ENCODE data around the gene TTC16. TPM values are rescaled to one million over a fixed set of nuclear protein-coding genes. Genes with fewer than 3 reads are reported as not detected.

Gene TTC16
- total and polyA plus RNA-seq, 8 donors: 0.08 to 0.12 TPM; not detected in 6

GRCh38 chr9:127686461-127687393, 29.2 kb upstream of the TTC16 start:
- Histone ChIP-seq H3K27ac (no peak overlapping the region), H3K4me1 (no peaks in the 10 kb centered on the region), H3K27me3 (no peaks in the 10 kb centered on the region), H3K4me3 (no peak overlapping the region), H3K9me3 (no peaks in the 10 kb centered on the region), H3K36me3 (peaks cover 17 to 91% (median 84%) of the 10 kb centered on the region in 4 donors)
- DNase-seq: no peak
- intact Hi-C loops (cut with DNase I; ENCODE audit: low total_unique reads): no loop called here
- TF ChIP-seq EP300 (IDR thresholded peaks at IDR 0.05) (no peak), POLR2AphosphoS5 (IDR thresholded peaks at IDR 0.05) (no peak), CTCF (IDR thresholded peaks at IDR 0.05) (no peak), POLR2A (IDR thresholded peaks at IDR 0.05) (no peak)
- 63 to 75% (median 70%) methylated on average over 6 of the region's 6 CpGs for WGBS, 5 donors

- WGBS, 5 donors: 90 to 96% (median 93%) methylated on average over 13 of the region's 13 CpGs
Measured at GRCh38 chr9:127689329-127690000, 26.4 kb upstream of the TTC16 start.

GRCh38 chr9:127690735-127691134, 25.1 kb upstream of the TTC16 start:
- WGBS, 5 donors: 91 to 96% (median 94%) methylated on average over 10 of the region's 10 CpGs
- H3K36me3 ChIP-seq: peaks cover 0 to 78% (median 55%) of the 10 kb centered on the region in 4 donors
- no peaks in the 10 kb centered on the region for H3K4me1 ChIP-seq
- no peak overlapping the region for H3K27ac ChIP-seq
- no peak for DNase-seq
- TF ChIP-seq POLR2A (IDR thresholded peaks at IDR 0.05) (no peak), POLR2AphosphoS5 (IDR thresholded peaks at IDR 0.05) (no peak), CTCF (IDR thresholded peaks at IDR 0.05) (no peak), EP300 (IDR thresholded peaks at IDR 0.05) (no peak)
- no peak overlapping the region for H3K4me3 ChIP-seq
- intact Hi-C loops (cut with DNase I; ENCODE audit: low total_unique reads): no loop called here
- H3K9me3 ChIP-seq: no peaks in the 10 kb centered on the region
- no peaks in the 10 kb centered on the region for H3K27me3 ChIP-seq

More at GRCh38 chr9:127689329-127690000, 26.4 kb upstream of the TTC16 start:
- intact Hi-C loops (cut with DNase I; ENCODE audit: low total_unique reads): no loop called here
- H3K27me3 ChIP-seq: no peaks in the 10 kb centered on the region
- DNase-seq: no peak
- H3K4me3 ChIP-seq: no peak overlapping the region
- peaks cover 0 to 78% (median 64%) of the 10 kb centered on the region in 4 donors for H3K36me3 ChIP-seq
- H3K27ac ChIP-seq: no peak overlapping the region
- no peak for TF ChIP-seq POLR2AphosphoS5 (IDR thresholded peaks at IDR 0.05)
- TF ChIP-seq EP300 (IDR thresholded peaks at IDR 0.05): no peak
- TF ChIP-seq CTCF (IDR thresholded peaks at IDR 0.05): no peak
- no peak for TF ChIP-seq POLR2A (IDR thresholded peaks at IDR 0.05)
- no peaks in the 10 kb centered on the region for H3K4me1 ChIP-seq
- no peaks in the 10 kb centered on the region for H3K9me3 ChIP-seq

- WGBS, 5 donors: 73 to 86% (median 75%) methylated on average over 20 of the region's 20 CpGs
Measured at GRCh38 chr9:127692071-127692470, 23.8 kb upstream of the TTC16 start.

More at GRCh38 chr9:127692071-127692470, 23.8 kb upstream of the TTC16 start:
- H3K36me3 ChIP-seq: peaks cover 0 to 65% (median 43%) of the 10 kb centered on the region in 4 donors
- no peak for TF ChIP-seq POLR2A (IDR thresholded peaks at IDR 0.05)
- no peak for TF ChIP-seq CTCF (IDR thresholded peaks at IDR 0.05)
- no peak for TF ChIP-seq POLR2AphosphoS5 (IDR thresholded peaks at IDR 0.05)
- TF ChIP-seq EP300 (IDR thresholded peaks at IDR 0.05): no peak
- intact Hi-C loops (cut with DNase I; ENCODE audit: low total_unique reads): no loop called here
- no peaks in the 10 kb centered on the region for H3K4me1 ChIP-seq
- no peak overlapping the region for H3K4me3 ChIP-seq
- no peak overlapping the region for H3K27ac ChIP-seq
- no peak for DNase-seq
- no peaks in the 10 kb centered on the region for H3K9me3 ChIP-seq
- H3K27me3 ChIP-seq: no peaks in the 10 kb centered on the region
